ENCODE results near the gene MDH1.

The MDH1 gene

DNA sequence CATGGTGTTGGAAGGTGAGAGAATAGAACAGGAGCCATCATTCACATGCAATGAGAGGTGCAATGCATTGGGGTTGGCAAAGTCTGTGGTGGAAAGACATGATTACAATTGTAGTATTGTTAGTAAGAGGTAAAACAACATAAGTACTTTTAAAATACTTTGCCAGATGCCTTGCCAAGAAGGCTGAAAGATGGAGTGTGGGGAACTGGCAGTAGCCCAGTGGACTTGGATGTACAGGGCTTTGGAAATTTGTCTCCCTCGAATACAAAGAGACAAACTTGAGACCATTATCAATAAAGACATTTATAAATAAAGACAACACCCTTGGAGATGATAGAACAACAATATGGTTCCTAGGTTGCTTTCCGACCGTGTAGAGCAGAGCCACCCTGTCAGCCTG lies 62.0 kb downstream of the MDH1 start:
- Histone ChIP-seq H3K9me3 (ENCODE audit: insufficient read depth, low read length) (0 out of 2 replicates have a peak, but pooled peaks cover 3% of the 10 kb centered on the region), H3K9ac (ENCODE audit: low read length) (no peak overlapping the region), H4K20me1 (ENCODE audit: insufficient read depth, low read length) (no peaks in the 10 kb centered on the region), H2AFZ (ENCODE audit: low read depth, low read length) (no peak overlapping the region), H3K79me2 (ENCODE audit: low read length) (no peaks in the 10 kb centered on the region), H3K4me2 (ENCODE audit: low read length) (no peak overlapping the region), H3K27ac (ENCODE audit: low read length) (no peak overlapping the region), H3K4me1 (ENCODE audit: low read length) (peaks cover 16% of the 10 kb centered on the region), H3K27me3 (ENCODE audit: low read depth, low read length) (no peaks in the 10 kb centered on the region), H3K4me3 (ENCODE audit: low read length) (no peak overlapping the region), H3K36me3 (replicated peaks; ENCODE audit: low read depth, low read length) (no peaks in the 10 kb centered on the region)
- TF ChIP-seq EZH2phosphoT487 (IDR thresholded peaks at IDR 0.05; ENCODE audit: low read depth): no peak
- TF ChIP-seq, protein P1, sequence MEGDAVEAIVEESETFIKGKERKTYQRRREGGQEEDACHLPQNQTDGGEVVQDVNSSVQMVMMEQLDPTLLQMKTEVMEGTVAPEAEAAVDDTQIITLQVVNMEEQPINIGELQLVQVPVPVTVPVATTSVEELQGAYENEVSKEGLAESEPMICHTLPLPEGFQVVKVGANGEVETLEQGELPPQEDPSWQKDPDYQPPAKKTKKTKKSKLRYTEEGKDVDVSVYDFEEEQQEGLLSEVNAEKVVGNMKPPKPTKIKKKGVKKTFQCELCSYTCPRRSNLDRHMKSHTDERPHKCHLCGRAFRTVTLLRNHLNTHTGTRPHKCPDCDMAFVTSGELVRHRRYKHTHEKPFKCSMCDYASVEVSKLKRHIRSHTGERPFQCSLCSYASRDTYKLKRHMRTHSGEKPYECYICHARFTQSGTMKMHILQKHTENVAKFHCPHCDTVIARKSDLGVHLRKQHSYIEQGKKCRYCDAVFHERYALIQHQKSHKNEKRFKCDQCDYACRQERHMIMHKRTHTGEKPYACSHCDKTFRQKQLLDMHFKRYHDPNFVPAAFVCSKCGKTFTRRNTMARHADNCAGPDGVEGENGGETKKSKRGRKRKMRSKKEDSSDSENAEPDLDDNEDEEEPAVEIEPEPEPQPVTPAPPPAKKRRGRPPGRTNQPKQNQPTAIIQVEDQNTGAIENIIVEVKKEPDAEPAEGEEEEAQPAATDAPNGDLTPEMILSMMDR (IDR thresholded peaks at IDR 0.05; ENCODE audit: low read depth, low read length): no peak

DNA sequence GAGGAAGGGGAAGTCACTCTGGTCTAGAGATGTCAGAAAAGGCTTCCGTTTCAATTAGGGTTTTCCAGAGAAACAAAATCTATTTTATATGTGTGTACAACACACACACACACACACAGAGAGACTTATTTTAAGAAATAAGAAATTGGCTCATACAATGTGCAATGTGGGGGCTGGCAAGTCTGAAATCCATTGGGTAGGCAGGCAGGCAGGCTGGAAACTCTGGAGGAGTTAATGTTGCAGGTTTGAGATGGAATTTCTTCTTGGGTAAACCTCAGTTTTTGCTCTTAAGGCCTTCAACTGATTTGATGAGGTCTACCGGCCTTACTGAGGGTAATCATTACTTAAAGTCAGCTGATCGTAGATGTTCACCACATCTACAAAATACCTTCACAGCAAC lies 62.6 kb downstream of the MDH1 start:
- Histone ChIP-seq H3K27me3 (ENCODE audit: low read depth, low read length) (no peaks in the 10 kb centered on the region), H2AFZ (ENCODE audit: low read depth, low read length) (no peak overlapping the region), H3K4me3 (ENCODE audit: low read length) (no peak overlapping the region), H3K4me2 (ENCODE audit: low read length) (no peak overlapping the region), H3K9ac (ENCODE audit: low read length) (no peak overlapping the region), H3K9me3 (ENCODE audit: insufficient read depth, low read length) (0 out of 2 replicates have a peak, but pooled peaks cover 3% of the 10 kb centered on the region), H4K20me1 (ENCODE audit: insufficient read depth, low read length) (no peaks in the 10 kb centered on the region), H3K4me1 (ENCODE audit: low read length) (peaks cover 16% of the 10 kb centered on the region), H3K36me3 (replicated peaks; ENCODE audit: low read depth, low read length) (no peaks in the 10 kb centered on the region), H3K79me2 (ENCODE audit: low read length) (no peaks in the 10 kb centered on the region), H3K27ac (ENCODE audit: low read length) (no peak overlapping the region)
- TF ChIP-seq, protein P1 (IDR thresholded peaks at IDR 0.05; ENCODE audit: low read depth, low read length): no peak

- 0 out of 2 replicates have a peak, but pooled peaks cover 3% of the 10 kb centered on the region for H3K9me3 ChIP-seq (ENCODE audit: insufficient read depth, low read length)
- H3K27ac ChIP-seq (ENCODE audit: low read length): no peak overlapping the region
- no peak overlapping the region for H2AFZ ChIP-seq (ENCODE audit: low read depth, low read length)
- no peaks in the 10 kb centered on the region for H3K36me3 ChIP-seq (replicated peaks; ENCODE audit: low read depth, low read length)
- no peak overlapping the region for H3K9ac ChIP-seq (ENCODE audit: low read length)
- no peaks in the 10 kb centered on the region for H3K27me3 ChIP-seq (ENCODE audit: low read depth, low read length)
- TF ChIP-seq, protein P1 (IDR thresholded peaks at IDR 0.05; ENCODE audit: low read depth, low read length): no peak
- TF ChIP-seq EZH2phosphoT487 (IDR thresholded peaks at IDR 0.05; ENCODE audit: low read depth): no peak
- no peak overlapping the region for H3K4me2 ChIP-seq (ENCODE audit: low read length)
- H3K4me3 ChIP-seq (ENCODE audit: low read length): no peak overlapping the region
- peaks cover 16% of the 10 kb centered on the region for H3K4me1 ChIP-seq (ENCODE audit: low read length)
- no peaks in the 10 kb centered on the region for H4K20me1 ChIP-seq (ENCODE audit: insufficient read depth, low read length)
- no peaks in the 10 kb centered on the region for H3K79me2 ChIP-seq (ENCODE audit: low read length)
Observed at GRCh38 chr2:63651861-63652651, 63.3 kb downstream of the MDH1 start.

- Histone ChIP-seq H3K36me3 (replicated peaks; ENCODE audit: low read depth, low read length) (no peaks in the 10 kb centered on the region), H2AFZ (ENCODE audit: low read depth, low read length) (no peak overlapping the region), H3K27ac (ENCODE audit: low read length) (no peak overlapping the region), H3K4me2 (ENCODE audit: low read length) (no peak overlapping the region), H3K79me2 (ENCODE audit: low read length) (no peaks in the 10 kb centered on the region), H4K20me1 (ENCODE audit: insufficient read depth, low read length) (no peaks in the 10 kb centered on the region), H3K4me3 (ENCODE audit: low read length) (no peak overlapping the region), H3K9me3 (ENCODE audit: insufficient read depth, low read length) (0 out of 2 replicates have a peak, but pooled peaks cover 3% of the 10 kb centered on the region), H3K9ac (ENCODE audit: low read length) (no peak overlapping the region), H3K4me1 (ENCODE audit: low read length) (peaks cover 16% of the 10 kb centered on the region), H3K27me3 (ENCODE audit: low read depth, low read length) (no peaks in the 10 kb centered on the region)
- TF ChIP-seq, protein P1 (IDR thresholded peaks at IDR 0.05; ENCODE audit: low read depth, low read length): no peak
- TF ChIP-seq EZH2phosphoT487 (IDR thresholded peaks at IDR 0.05; ENCODE audit: low read depth): no peak
Observed at GRCh38 chr2:63652652-63652985, 63.9 kb downstream of the MDH1 start.
